NCI-H748 treated with DMSO at 0.1 percent for 48 hours (cell line): Measurements from ENCODE around the gene SCD.

ENCODE experiments used
- DNase-seq: peaks from one replicate; lab custom pipeline; 2025; lab: John Stamatoyannopoulos, UW

SCD gene

GRCh38 chr10:100401631-100402328 is 54.7 kb downstream of the SCD start:
- no peak for DNase-seq

DNA sequence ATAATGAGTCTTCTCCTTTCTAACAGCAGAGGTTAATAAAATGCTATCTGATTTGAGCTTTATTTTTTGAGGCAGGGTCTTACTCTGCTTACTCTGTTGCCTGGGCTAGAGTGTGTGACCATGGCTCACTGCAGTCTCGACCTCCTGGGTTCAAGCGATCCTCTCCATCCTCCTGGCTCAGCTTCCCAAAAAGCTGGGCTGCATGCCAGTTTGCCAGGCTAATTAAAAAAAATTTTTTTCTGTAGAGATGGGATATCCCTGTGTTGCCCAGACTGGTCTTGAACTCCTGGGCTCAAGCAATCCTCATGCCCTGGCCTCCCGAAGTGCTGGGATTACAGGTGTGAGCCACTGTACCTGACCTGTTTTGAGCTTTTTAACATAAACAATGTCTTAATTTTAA is 56.7 kb downstream of the SCD start:
- DNase-seq: no peak

GRCh38 chr10:100413173-100413572 is 66.1 kb downstream of the SCD start:
- DNase-seq: no peak
